ENCODE measurements around the gene FLAD1.

DNA sequence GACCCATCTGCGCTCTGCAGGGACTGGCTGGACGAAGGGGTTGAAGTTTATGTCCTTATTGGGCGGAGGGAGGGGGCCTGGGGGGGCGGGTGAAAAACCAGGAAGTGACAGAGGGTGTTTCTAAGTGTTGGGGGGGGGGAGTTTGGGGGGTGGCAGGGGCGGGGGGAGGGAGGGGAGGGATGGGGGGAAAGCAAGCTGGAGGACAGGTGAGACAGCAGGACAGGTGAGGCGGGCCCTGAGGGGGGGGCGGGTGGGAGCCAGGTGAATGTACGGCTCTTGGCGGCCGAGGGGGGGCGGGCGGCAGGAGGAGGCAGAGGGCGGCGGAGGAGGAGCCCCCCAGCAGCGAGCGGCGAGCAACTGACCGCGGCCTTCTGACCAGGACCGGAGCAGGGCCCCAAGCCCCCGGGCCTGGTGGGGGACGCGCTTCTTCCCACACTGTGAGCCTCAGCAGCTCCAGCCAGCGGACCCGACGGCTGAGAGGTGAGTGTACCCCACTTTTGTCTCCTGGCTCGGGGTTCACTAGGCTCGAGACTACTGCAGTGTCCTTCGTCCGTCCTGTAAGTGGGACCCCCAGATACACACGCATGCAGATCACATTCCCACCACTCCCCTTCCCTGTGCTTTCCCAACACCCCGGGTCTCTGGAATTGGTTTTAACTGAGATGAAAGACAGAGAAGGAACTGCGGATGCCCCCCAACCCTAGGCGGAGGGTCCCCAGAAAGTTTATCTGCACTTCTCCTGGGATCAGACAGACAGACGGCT, 19.5 kb downstream of the FLAD1 start, which contains the start of gene ZBTB7B:
- TF ChIP-seq, protein P1, sequence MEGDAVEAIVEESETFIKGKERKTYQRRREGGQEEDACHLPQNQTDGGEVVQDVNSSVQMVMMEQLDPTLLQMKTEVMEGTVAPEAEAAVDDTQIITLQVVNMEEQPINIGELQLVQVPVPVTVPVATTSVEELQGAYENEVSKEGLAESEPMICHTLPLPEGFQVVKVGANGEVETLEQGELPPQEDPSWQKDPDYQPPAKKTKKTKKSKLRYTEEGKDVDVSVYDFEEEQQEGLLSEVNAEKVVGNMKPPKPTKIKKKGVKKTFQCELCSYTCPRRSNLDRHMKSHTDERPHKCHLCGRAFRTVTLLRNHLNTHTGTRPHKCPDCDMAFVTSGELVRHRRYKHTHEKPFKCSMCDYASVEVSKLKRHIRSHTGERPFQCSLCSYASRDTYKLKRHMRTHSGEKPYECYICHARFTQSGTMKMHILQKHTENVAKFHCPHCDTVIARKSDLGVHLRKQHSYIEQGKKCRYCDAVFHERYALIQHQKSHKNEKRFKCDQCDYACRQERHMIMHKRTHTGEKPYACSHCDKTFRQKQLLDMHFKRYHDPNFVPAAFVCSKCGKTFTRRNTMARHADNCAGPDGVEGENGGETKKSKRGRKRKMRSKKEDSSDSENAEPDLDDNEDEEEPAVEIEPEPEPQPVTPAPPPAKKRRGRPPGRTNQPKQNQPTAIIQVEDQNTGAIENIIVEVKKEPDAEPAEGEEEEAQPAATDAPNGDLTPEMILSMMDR (conservative IDR thresholded peaks at IDR 0.05; ENCODE audit: low read length): no peak
- TF ChIP-seq EZH2phosphoT487 (IDR thresholded peaks at IDR 0.05; ENCODE audit: borderline replicate concordance): no peak
